NT2/D1 (cell line): Measurements from ENCODE around the gene PARVG.

Experiments
- SUZ12 ChIP-seq: IDR thresholded peaks from 2 replicates; pipeline ENCODE4 v1.6.1; 2011; ENCODE audit not compliant: insufficient read length, insufficient read depth; ENCODE audit errors: extremely low read depth
- YY1 ChIP-seq: IDR thresholded peaks from 2 replicates; pipeline ENCODE4 v1.6.1; 2011; ENCODE audit not compliant: insufficient read length, insufficient read depth
- ZNF274 ChIP-seq: IDR thresholded peaks from 2 replicates; pipeline ENCODE4 v1.6.1; 2011; ENCODE audit warnings: mild to moderate bottlenecking, low read depth, low read length

DNA sequence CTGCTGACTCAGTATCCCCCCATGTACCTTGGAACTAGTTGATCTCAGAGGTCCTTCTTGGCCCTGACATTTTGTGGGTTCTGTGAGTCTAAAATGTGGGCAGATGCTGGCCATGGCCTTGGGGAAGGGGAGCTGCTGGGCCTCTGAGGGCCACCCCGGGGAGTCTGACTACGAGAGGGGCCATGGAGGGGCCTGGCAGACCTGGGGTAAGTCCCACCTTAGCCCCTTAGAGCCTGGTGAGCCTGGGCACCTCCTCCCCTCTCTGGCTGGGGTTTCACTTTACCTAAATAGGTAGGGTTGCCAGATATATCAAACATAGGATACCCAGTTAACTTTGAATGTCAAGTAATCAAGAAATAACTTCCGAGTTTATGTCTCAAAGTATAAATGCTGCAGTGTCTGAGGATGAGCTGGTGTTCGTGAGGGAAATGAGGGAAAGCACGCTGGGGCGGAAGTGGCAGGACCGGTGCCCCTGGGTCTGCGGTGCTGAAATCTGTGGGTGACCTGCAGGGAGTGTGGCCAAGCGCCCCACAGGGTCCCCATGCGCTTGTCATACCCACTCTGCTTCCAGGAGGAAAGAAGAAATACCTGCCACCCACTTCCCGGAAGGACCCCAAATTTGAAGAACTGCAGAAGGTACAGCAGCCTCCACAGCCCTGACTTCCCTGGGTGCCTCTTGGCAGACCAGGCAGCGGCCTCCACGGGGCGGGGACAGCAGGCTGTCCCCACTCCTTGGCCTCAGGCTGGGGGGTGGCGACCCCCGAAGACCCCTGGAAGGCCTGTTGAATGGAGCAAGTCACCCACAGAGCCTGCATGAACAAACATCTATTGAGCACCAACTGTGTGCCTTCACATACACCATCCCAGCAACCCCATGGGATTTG is 4.8 kb downstream of the PARVG start:
- TF ChIP-seq SUZ12 (no peak), ZNF274 (no peak), YY1 (no peak)
